GM12874 (cell line): ENCODE data around the gene KLK3.

Source experiments
- CTCF ChIP-seq: IDR thresholded peaks from 2 replicates; pipeline ENCODE4 v1.5.1; 2011; ENCODE audit warnings: low read depth, mild to moderate bottlenecking, control low read depth, low read length, moderate library complexity; ENCODE audit not compliant: insufficient read depth

The KLK3 gene

GRCh38 chr19:50873056-50873455, 18.3 kb downstream of the KLK3 start, which contains the start of gene KLK2:
Gene KLK2, plus strand, starts transcription at chr19:50873439. Its CDS starts 35 bp downstream, at chr19:50873474.
- TF ChIP-seq CTCF: no peak

GRCh38 chr19:50874211-50874610, 19.5 kb downstream of the KLK3 start:
- no peak for TF ChIP-seq CTCF

- no peak for TF ChIP-seq CTCF
Observed at GRCh38 chr19:50875795-50876422, 21.2 kb downstream of the KLK3 start.

GRCh38 chr19:50876456-50876855, 21.7 kb downstream of the KLK3 start:
- TF ChIP-seq CTCF: no peak

- no peak for TF ChIP-seq CTCF
Observed at GRCh38 chr19:50877338-50877737, 22.6 kb downstream of the KLK3 start.

GRCh38 chr19:50878851-50879250, 24.1 kb downstream of the KLK3 start:
- no peak for TF ChIP-seq CTCF

GRCh38 chr19:50880241-50880640, 25.5 kb downstream of the KLK3 start:
- TF ChIP-seq CTCF: no peak
